ENCODE data around the gene FAAP20. TPM values are rescaled to one million over a fixed set of nuclear protein-coding genes. Genes with fewer than 3 reads are reported as not detected.

FAAP20 gene
- total RNA-seq, 1 experiment from 2014 or later = 133 TPM

GRCh38 chr1:2227346-2228156 lies 33.0 kb upstream of the FAAP20 start:
- H3K4me3 Mint-ChIP-seq = peak overlapping the region; percentile 37; the same call in 1 of the 2 replicates
- ChIA-PET POLR2A (interaction anchor here (0.5 to 1.4 kb wide), 6 partner anchors 17 to 164 kb away, joined by 3 to 4 read pairs (median 4); partner anchors contain the start of gene MORN1), CTCF (interaction anchor here (0.6 to 5.1 kb wide), 5 partner anchors 33 to 154 kb away, joined by 3 to 28 read pairs (median 5); partner anchors contain the start of gene FAAP20)
- ATAC-seq = peak; percentile 95
- peaks cover 30% of the 10 kb centered on the region for H3K4me1 Mint-ChIP-seq
- peak; percentile 95 for DNase-seq (ENCODE audit: low spot score)
- no peaks in the 10 kb centered on the region for H3K9me3 Mint-ChIP-seq
- H3K27ac Mint-ChIP-seq = no peak overlapping the region
- H3K27me3 Mint-ChIP-seq (ENCODE audit: low read depth) = no peaks in the 10 kb centered on the region
- H3K36me3 Mint-ChIP-seq = no peaks in the 10 kb centered on the region
- TF ChIP-seq JUN (CRISPR knock-in tag; IDR thresholded peaks at IDR 0.05) (no peak), PRRX2 (CRISPR knock-in tag; IDR thresholded peaks at IDR 0.05) (no peak), ETV6 (CRISPR knock-in tag; IDR thresholded peaks at IDR 0.05) (no peak), HMGA2 (CRISPR knock-in tag; IDR thresholded peaks at IDR 0.05) (no peak), HMGXB4 (CRISPR knock-in tag; IDR thresholded peaks at IDR 0.05) (0 out of 2 replicates have a peak, but pooled peaks have one; percentile 0), CREM (CRISPR knock-in tag; IDR thresholded peaks at IDR 0.05) (peak; percentile 47; the same call in 1 of the 2 replicates), RELA (CRISPR knock-in tag; IDR thresholded peaks at IDR 0.05; ENCODE audit: borderline replicate concordance) (no peak), ZNF423 (CRISPR knock-in tag; IDR thresholded peaks at IDR 0.05) (no peak), JAZF1 (CRISPR knock-in tag; IDR thresholded peaks at IDR 0.05) (no peak), E2F5 (CRISPR knock-in tag; IDR thresholded peaks at IDR 0.05) (peak; percentile 30; the same call in 1 of the 2 replicates), ZNF532 (CRISPR knock-in tag; IDR thresholded peaks at IDR 0.05; ENCODE audit: borderline replicate concordance) (no peak), FOXP1 (CRISPR knock-in tag; IDR thresholded peaks at IDR 0.05; ENCODE audit: borderline replicate concordance) (no peak), ZNF138 (CRISPR knock-in tag; conservative IDR thresholded peaks at IDR 0.05) (no peak), SOX15 (CRISPR knock-in tag; IDR thresholded peaks at IDR 0.05) (no peak), GRHL2 (CRISPR knock-in tag; IDR thresholded peaks at IDR 0.05; ENCODE audit: insufficient replicate concordance, severe bottlenecking) (no peak), ARID4B (CRISPR knock-in tag; IDR thresholded peaks at IDR 0.05; ENCODE audit: borderline replicate concordance) (0 out of 2 replicates have a peak, but pooled peaks have one; percentile 19), PRDM15 (CRISPR knock-in tag; IDR thresholded peaks at IDR 0.05) (no peak), FOXJ3 (CRISPR knock-in tag; IDR thresholded peaks at IDR 0.05; ENCODE audit: borderline replicate concordance) (no peak), CREB1 (CRISPR knock-in tag; IDR thresholded peaks at IDR 0.05) (no peak), KAT7 (CRISPR knock-in tag; IDR thresholded peaks at IDR 0.05; ENCODE audit: borderline replicate concordance) (peak; percentile 80; the same call in 1 of the 2 replicates), IRF1 (CRISPR knock-in tag; IDR thresholded peaks at IDR 0.05) (no peak)

Data from WTC11 (cell line).